Psoas muscle (tissue), 8 donors: ENCODE data around the gene FRS3. TPM values are rescaled to one million over a fixed set of nuclear protein-coding genes. Genes with fewer than 3 reads are reported as not detected.

Experiments used
- ATAC-seq, 4 donors: fragments of 200-7000 bp; cut with Tn5 transposase; one replicate each; pipeline ENCODE4 v1.9.1; 2020; ENCODE audit warnings: moderate library complexity in 3 of 4, mild to moderate bottlenecking in 2 of 4
- DNase-seq, 2 donors: peaks; one replicate each; pipeline ENCODE4 v3.0.0-alpha.2; 2020
- H3K27ac ChIP-seq: fragments of 200-600 bp; one replicate; pipeline ENCODE4 v1.8.0; 2022
- H3K27me3 ChIP-seq, 3 donors: fragments of 200-600 bp in 1 of 3; one replicate each; pipeline versions ENCODE4 v1.6.1 to v1.8.0; 2013 to 2022; ENCODE audit warnings: low read length in 2 of 3, mild to moderate bottlenecking in 2 of 3, moderate library complexity in 1 of 3; ENCODE audit not compliant: insufficient read depth in 3 of 3
- H3K36me3 ChIP-seq, 2 donors: fragments of 200-600 bp in 1 of 2; one replicate each; pipeline versions ENCODE4 v1.6.1 to v1.8.0; 2013 to 2022; ENCODE audit warnings: low read depth in 1 of 2, mild to moderate bottlenecking in 1 of 2, moderate library complexity in 1 of 2; ENCODE audit not compliant: insufficient read depth in 1 of 2
- H3K4me1 ChIP-seq: fragments of 200-600 bp; one replicate; pipeline ENCODE4 v1.8.0; 2022
- H3K4me3 ChIP-seq: fragments of 200-600 bp; one replicate; pipeline ENCODE4 v1.8.0; 2022; ENCODE audit warnings: mild to moderate bottlenecking
- H3K9me3 ChIP-seq: fragments of 200-600 bp; one replicate; pipeline ENCODE4 v1.8.0; 2022
- WGBS, 3 donors: extraction: QIAGEN DNeasy Blood & Tissue Kit; methylation state at CpG; one replicate each; pipeline versions ENCODE4 v1.1.6 to v1.1.7; 2013; 5-methylcytosine and 5-hydroxymethylcytosine counted together
- intact Hi-C, 2 donors: fragments of 100-400 bp; cut with DNase I; formaldehyde crosslinking; loops; one replicate each; pipeline versions ENCODE4 v1.11.0 to v1.14.2; 2022
- polyA plus RNA-seq, 3 donors: library from polyadenylated mRNA; stranded (reverse); fragments of 200-250 nt; gene quantifications; one replicate each; pipeline ENCODE4 v1.2.3, GENCODE V29; 2013
- total RNA-seq, 4 donors: library from RNA; stranded (reverse); fragmentation: NEBNext Ultra II Directional in 2 of 4; extraction: Animal tissue kit (Norgen Biotek cat#: 25700) in 2 of 4; gene quantifications; one replicate each; pipeline versions ENCODE4 v1.2.1 to v1.2.4, GENCODE V29; 2021 to 2023
- TF ChIP-seq, protein P1 (sequence below): fragments of 200-600 bp; IDR thresholded peaks from one replicate; pipeline ENCODE4 v1.8.0; 2022; ENCODE audit warnings: antibody characterized with exemption
- donor health status: healthy with polysubstance abuse.
- donor health status: DM: no; HTN: no; CAD: no; lungs with moderate emphysema.
- donor health status: Bipolar disorder and iron deficiency.
- donor health status: healthy.
- donor health status: DM: yes; HTN: yes; CAD: no.
- donor health status: DM: no; HTN: no; CAD: no.
- donor health status: DM: no; HTN: no; CAD: no.
- donor health status: DM: yes; HTN: yes; CAD: no.

Gene FRS3
- total and polyA plus RNA-seq, 7 donors, result 4.0 to 6.8 (median 5.4) TPM

GRCh38 chr6:41733707-41734665 lies 45.7 kb downstream of the FRS3 start:
- 0 to 2% (median 1%) methylated on average over 48 to 73 of the region's 73 CpGs for WGBS, 3 donors
- Histone ChIP-seq H3K9me3 (no peaks in the 10 kb centered on the region), H3K4me1 (peaks cover 44% of the 10 kb centered on the region), H3K27ac (peak overlapping the region; percentile 96), H3K27me3 (no peaks in the 10 kb centered on the region), H3K4me3 (peak overlapping the region; percentile 88), H3K36me3 (peaks cover 0 to 6% of the 10 kb centered on the region in 2 donors)
- intact Hi-C loops, result no loop called here
- TF ChIP-seq, protein P1, sequence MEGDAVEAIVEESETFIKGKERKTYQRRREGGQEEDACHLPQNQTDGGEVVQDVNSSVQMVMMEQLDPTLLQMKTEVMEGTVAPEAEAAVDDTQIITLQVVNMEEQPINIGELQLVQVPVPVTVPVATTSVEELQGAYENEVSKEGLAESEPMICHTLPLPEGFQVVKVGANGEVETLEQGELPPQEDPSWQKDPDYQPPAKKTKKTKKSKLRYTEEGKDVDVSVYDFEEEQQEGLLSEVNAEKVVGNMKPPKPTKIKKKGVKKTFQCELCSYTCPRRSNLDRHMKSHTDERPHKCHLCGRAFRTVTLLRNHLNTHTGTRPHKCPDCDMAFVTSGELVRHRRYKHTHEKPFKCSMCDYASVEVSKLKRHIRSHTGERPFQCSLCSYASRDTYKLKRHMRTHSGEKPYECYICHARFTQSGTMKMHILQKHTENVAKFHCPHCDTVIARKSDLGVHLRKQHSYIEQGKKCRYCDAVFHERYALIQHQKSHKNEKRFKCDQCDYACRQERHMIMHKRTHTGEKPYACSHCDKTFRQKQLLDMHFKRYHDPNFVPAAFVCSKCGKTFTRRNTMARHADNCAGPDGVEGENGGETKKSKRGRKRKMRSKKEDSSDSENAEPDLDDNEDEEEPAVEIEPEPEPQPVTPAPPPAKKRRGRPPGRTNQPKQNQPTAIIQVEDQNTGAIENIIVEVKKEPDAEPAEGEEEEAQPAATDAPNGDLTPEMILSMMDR, result no peak
- ATAC-seq (peak; percentile 60 to 69 (median 66)), DNase-seq (peak; percentile 75 to 87)

GRCh38 chr6:41733360-41733706 lies 46.4 kb downstream of the FRS3 start:
- TF ChIP-seq, protein P1, result no peak
- Histone ChIP-seq H3K27me3 (no peaks in the 10 kb centered on the region), H3K27ac (peak overlapping the region; percentile 96), H3K36me3 (peaks cover 0 to 6% of the 10 kb centered on the region in 2 donors), H3K9me3 (no peaks in the 10 kb centered on the region), H3K4me3 (peak overlapping the region; percentile 88), H3K4me1 (peaks cover 50% of the 10 kb centered on the region)
- intact Hi-C loops, result no loop called here
- DNase-seq (no peak), ATAC-seq (peak in 2 of 4 donors; percentile 0 to 2)
- 16 to 33% (median 21%) methylated on average over 11 of the region's 11 CpGs for WGBS, 3 donors

- H3K4me1 ChIP-seq, result peaks cover 56% of the 10 kb centered on the region
- peaks cover 0 to 6% of the 10 kb centered on the region in 2 donors for H3K36me3 ChIP-seq
- H3K4me3 ChIP-seq, result peak overlapping the region; percentile 88
- TF ChIP-seq, protein P1, result no peak
- WGBS, 3 donors, result 31 to 62% (median 41%) methylated on average over 8 of the region's 8 CpGs
- no peaks in the 10 kb centered on the region for H3K27me3 ChIP-seq
- ATAC-seq (peak in 3 of 4 donors; percentile 32 to 44 (median 39)), DNase-seq (peak in 1 of 2 donors; percentile 77)
- peak overlapping the region; percentile 96 for H3K27ac ChIP-seq
- intact Hi-C loops, result no loop called here
- H3K9me3 ChIP-seq, result no peaks in the 10 kb centered on the region
These were observed 46.9 kb downstream of the FRS3 start for GRCh38 chr6:41732591-41733359.

- peak overlapping the region; percentile 88 for H3K4me3 ChIP-seq
- intact Hi-C loops, result no loop called here
- no peaks in the 10 kb centered on the region for H3K27me3 ChIP-seq
- ATAC-seq (no peak), DNase-seq (no peak)
- TF ChIP-seq, protein P1, result no peak
- peaks cover 0 to 6% of the 10 kb centered on the region in 2 donors for H3K36me3 ChIP-seq
- no peaks in the 10 kb centered on the region for H3K9me3 ChIP-seq
- H3K4me1 ChIP-seq, result peaks cover 62% of the 10 kb centered on the region
- H3K27ac ChIP-seq, result peak overlapping the region; percentile 96
These were observed 47.6 kb downstream of the FRS3 start for GRCh38 chr6:41732149-41732548.
